GM03348 (cell line): ENCODE results near the gene CAPN1.

ENCODE experiments used
- DNase-seq: peaks from one replicate; pipeline ENCODE4 v3.0.0; 2012; ENCODE audit warnings: low spot score

The CAPN1 gene

GRCh38 chr11:65194564-65194963, 12.8 kb downstream of the CAPN1 start:
- no peak for DNase-seq

GRCh38 chr11:65204143-65204542, 22.4 kb downstream of the CAPN1 start:
- no peak for DNase-seq

- DNase-seq: peak; percentile 85
These were observed 23.2 kb downstream of the CAPN1 start for GRCh38 chr11:65204646-65205601.

- DNase-seq: no peak
These were observed 23.9 kb downstream of the CAPN1 start for GRCh38 chr11:65205602-65205967.

- DNase-seq: no peak
These were observed 24.7 kb downstream of the CAPN1 start for GRCh38 chr11:65206441-65206841.

- DNase-seq: no peak
These were observed 25.2 kb downstream of the CAPN1 start for GRCh38 chr11:65206901-65207300.

- DNase-seq: no peak
These were observed 26.4 kb downstream of the CAPN1 start for GRCh38 chr11:65207918-65208784.

GRCh38 chr11:65208785-65209710, 27.3 kb downstream of the CAPN1 start:
- DNase-seq: no peak

GRCh38 chr11:65209711-65210360, 28.1 kb downstream of the CAPN1 start:
- DNase-seq: no peak

GRCh38 chr11:65210361-65210731, 28.6 kb downstream of the CAPN1 start:
- DNase-seq: no peak

- no peak for DNase-seq
These were observed 29.0 kb downstream of the CAPN1 start for GRCh38 chr11:65210748-65211147.

GRCh38 chr11:65211293-65212105, 29.8 kb downstream of the CAPN1 start:
- no peak for DNase-seq

- DNase-seq: no peak
These were observed 30.6 kb downstream of the CAPN1 start for GRCh38 chr11:65212226-65212801.

- DNase-seq: no peak
These were observed 31.8 kb downstream of the CAPN1 start for GRCh38 chr11:65213322-65214211.

- no peak for DNase-seq
These were observed 32.6 kb downstream of the CAPN1 start for GRCh38 chr11:65214212-65214845.

GRCh38 chr11:65215441-65216076, 33.8 kb downstream of the CAPN1 start:
- DNase-seq: no peak

- DNase-seq: no peak
These were observed 35.1 kb downstream of the CAPN1 start for GRCh38 chr11:65216830-65217229.
